Suprapubic skin (tissue), 4 donors: ENCODE results near the gene THEM5.
"Not testable (repeated sequence)": the region's sequence is repeated elsewhere in the genome, so short reads cannot be mapped to it uniquely, and the experiment has no call there.

Experiments used
- CTCF ChIP-seq, 2 donors: fragments of 200-600 bp in 1 of 2; fragments of 450-650 bp in 1 of 2; sonication (generic) in 1 of 2; IDR thresholded peaks; one replicate each; pipeline ENCODE4 v1.5.1; 2016 to 2019; ENCODE audit warnings: antibody characterized with exemption in 2 of 2, mild to moderate bottlenecking in 1 of 2, moderate library complexity in 1 of 2
- EP300 ChIP-seq: sonication (generic); formaldehyde crosslinking; IDR thresholded peaks from one replicate; pipeline ENCODE4 v1.6.1; 2017; ENCODE audit warnings: antibody characterized with exemption
- POLR2AphosphoS5 ChIP-seq, 3 donors: sonication (generic); formaldehyde crosslinking; IDR thresholded peaks; one replicate each; pipeline ENCODE4 v1.6.1; 2017; ENCODE audit warnings: antibody characterized with exemption in 3 of 3

GRCh38 chr1:151884879-151885278 lies 31.4 kb upstream of the THEM5 start:
- TF ChIP-seq CTCF (IDR thresholded peaks at IDR 0.05); POLR2AphosphoS5 (IDR thresholded peaks at IDR 0.05); EP300: not testable (repeated sequence)
